GM21737 (cell line): ENCODE data around the gene YIPF1.
"Not testable (repeated sequence)": the region's sequence is repeated elsewhere in the genome, so short reads cannot be mapped to it uniquely, and the experiment has no call there.

ENCODE experiments used
- ATAC-seq: cut with Tn5 transposase; IDR thresholded peaks from one replicate; pipeline ENCODE4 v1.9.1; 2021; ENCODE audit warnings: mild to moderate bottlenecking, moderate library complexity; ENCODE audit not compliant: unreplicated experiment

YIPF1 gene

GRCh38 chr1:53847980-53848379, 41.6 kb downstream of the YIPF1 start:
- ATAC-seq, result no peak

DNA sequence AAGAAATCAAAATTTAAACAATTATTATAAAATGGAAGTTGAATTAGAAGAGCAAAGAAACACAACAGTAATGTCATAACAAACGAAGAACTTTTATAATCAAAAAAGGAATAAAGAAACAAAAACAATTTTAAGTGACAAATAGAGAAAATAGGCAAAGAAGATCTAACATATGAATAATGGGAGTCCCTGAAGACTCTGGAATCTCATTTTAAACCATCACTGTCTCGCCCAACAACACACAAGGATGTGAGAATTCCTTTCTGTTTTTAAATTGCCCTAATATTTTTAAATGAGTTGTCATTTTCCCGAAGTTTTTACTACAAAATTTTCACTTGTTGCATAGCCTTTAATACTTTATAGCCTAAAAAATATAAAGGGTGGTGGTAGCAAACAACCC, 47.2 kb downstream of the YIPF1 start:
- no peak for ATAC-seq

GRCh38 chr1:53838654-53838974, 51.0 kb downstream of the YIPF1 start:
- no peak for ATAC-seq

DNA sequence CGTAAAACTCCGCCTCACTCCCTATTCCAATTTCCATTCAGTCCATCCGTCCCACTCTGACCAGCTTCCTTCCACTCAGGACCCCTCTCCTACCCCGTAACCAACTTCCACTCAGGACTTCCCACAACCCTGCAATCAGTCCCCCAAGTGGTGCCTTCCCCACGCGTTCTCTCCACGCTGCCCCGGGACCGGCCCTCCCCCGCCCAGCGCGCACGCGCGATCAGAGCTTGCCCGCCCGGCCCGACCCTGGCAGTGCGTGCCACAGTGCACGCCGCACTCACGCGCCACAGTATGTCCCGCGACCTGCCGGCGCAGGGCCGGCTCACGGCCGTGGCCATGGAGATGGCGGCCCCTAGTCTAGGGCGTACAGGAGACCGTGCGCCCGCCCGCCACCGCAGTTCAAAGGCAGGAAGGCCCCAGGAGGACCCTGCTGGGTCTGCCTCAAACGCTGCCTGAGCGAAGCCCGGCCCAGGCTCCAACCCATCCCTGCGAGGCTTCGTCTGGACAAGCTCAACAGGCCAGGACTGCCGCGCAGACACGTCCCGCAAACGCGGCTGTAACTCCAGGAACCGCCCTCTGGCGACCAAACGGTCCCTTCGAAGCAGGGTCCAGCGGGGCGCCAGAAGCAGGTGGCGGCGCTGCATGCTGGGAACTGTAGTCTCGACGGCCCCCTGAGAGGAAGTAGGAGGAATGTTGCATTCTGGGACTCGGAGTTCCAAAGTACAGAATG, 51.5 kb downstream of the YIPF1 start, which contains the start of gene NDC1:
Gene NDC1 (minus strand): TSS at position 373 of the 730 bp plus-strand sequence. CDS start 35 bp downstream, at position 338.
- ATAC-seq, result peak; percentile 85

DNA sequence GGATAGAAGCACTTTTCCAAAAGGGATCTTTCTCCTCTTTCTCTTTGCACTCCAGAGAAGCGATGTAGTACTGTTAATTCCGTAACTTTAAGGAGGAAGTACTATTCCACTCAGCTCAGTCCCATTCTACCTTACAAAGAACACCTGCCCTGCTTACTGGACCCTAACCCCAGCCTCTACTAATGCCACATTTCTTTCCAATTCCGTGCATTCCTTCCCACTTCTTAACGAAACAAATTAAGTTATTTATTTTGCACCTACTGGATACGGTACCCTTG, 52.0 kb downstream of the YIPF1 start:
- ATAC-seq, result no peak

DNA sequence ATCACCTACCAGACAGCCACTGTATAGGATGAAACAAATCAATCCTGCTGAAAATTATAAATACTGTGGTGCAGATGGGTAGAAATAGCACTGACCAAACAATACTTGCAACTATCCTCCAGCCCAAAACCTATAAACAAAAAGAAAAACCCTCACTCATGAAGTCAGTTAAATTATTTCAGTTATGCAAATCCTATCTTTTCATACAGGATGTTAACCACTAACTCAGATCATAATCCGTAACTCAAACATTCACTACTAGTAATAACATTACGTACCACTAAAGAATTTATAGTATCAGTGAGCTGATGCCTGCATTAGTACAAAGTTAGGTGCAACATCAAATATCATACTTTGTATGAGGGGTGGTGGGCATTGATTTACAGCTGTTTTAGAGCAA, 54.1 kb downstream of the YIPF1 start:
- no peak for ATAC-seq

GRCh38 chr1:53834776-53835175, 54.8 kb downstream of the YIPF1 start:
- no peak for ATAC-seq

- ATAC-seq, result no peak
Observed at GRCh38 chr1:53833393-53833792, 56.2 kb downstream of the YIPF1 start.

DNA sequence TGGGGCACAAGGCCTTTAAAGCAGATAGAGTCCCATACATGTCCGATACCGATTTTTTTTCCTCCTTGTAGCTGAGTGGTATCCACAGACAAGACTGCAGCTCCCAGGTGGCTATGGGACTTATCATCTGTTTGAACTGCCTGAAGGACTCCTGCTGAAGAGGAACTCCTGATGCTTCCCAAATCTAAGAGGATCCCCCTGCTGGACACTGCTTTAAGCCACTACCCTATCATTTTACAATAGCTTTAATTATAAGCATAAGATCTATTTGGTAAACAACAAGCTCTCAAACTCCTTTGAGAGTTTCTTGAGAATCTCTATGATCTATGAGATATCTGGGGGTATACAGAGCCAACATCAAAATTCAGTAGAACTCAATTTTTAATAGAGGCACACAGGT, 63.2 kb downstream of the YIPF1 start:
- no peak for ATAC-seq

DNA sequence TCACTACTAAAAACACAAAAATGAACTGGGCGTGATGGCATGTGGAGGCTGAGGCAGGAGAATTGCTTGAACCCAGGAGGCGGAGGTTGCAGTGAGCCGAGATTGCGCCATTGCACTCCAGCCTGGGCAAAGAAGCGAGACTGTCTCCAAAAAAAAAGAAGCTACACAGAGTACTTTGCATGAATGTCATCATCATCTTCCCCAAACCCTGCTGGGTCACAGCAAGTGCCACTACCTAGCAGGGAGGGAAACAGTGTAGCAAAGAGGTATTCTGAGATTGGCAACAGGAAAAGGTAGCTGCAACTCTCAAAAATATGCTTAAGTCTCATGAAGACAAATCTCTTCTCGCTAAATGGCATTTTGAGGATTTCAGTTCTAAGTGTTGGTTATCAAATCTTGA, 64.3 kb downstream of the YIPF1 start:
- ATAC-seq, result no peak

DNA sequence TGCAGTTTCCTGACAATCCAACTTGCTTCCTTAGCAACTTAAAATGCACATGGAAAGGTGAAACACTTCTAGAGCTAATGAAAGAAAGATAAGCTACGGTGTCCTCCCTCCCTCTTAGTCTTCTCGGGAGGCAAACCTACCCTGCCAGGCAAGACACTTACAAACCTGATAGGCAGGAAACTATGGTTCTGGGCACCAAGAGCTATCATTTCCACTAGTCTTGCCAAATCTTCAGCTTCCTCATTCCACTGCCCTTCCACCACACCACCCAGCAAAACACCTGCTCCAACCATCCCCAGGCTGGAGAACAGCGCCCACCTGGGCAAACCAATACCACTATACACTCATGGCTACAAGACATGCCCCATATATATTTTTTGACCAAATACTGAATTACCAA, 66.7 kb downstream of the YIPF1 start:
- no peak for ATAC-seq

DNA sequence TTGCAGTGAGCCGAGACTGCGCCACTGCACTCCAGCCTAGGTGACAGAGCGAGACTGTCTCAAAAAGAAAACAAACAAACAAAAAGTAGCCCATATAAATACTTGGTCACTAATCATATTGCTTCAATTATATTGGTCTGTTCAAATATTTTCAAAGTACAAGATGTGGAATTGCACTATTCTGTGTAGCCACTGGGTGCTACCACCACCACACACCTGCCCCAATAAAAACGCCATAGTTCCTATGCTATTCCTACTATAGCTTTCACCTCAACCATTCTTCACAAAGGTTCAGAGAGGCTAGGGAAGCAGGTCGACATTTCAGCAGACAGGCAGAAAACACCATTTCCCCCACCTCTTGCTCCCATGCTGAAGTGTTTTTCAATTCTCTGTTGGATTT, 68.2 kb downstream of the YIPF1 start:
- ATAC-seq, result no peak

- ATAC-seq, result no peak
Observed at GRCh38 chr1:53819387-53819786, 70.2 kb downstream of the YIPF1 start.

DNA sequence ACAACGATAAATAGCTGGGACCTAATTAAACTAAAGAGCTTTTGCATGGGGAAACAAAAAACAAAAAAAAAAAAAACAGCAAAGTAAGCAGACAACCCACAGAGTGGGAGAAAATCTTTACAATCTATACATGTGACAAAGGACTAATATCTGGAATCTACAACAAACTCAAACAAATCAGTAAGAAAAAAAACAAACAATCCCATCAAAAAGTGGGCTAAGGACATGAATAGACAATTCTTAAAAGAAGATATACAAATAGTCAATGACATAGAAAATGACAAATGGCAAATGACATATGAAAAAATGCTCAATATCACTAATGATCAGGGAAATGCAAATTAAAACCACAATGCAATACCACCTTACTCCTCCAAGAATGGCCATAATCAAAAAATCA, 73.0 kb downstream of the YIPF1 start:
- ATAC-seq, result not testable (repeated sequence)

GRCh38 chr1:53815484-53815883, 74.1 kb downstream of the YIPF1 start:
- not testable (repeated sequence) for ATAC-seq

GRCh38 chr1:53811414-53811851, 78.2 kb downstream of the YIPF1 start:
- ATAC-seq, result no peak

- no peak for ATAC-seq
Observed at GRCh38 chr1:53810497-53810896, 79.1 kb downstream of the YIPF1 start.

- ATAC-seq, result no peak
Observed at GRCh38 chr1:53810007-53810406, 79.6 kb downstream of the YIPF1 start.

DNA sequence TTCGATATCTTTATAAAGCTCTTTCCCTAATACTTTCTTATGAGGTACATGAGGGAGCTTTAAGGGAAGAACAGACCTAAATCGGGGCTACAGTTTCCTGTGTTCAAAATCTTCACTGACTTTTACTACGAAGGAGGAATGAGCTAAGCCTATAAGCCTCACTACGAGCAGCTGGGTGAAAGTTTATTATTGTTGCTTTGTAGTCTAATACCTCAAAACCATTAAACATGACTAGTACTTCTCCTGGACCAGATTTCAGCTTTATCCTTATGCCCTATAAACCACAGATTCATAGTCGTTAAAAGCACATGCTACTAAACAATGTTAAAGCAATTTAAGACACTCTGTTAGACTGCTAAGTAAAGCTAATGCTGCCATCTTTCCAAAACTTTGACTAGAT, 81.7 kb downstream of the YIPF1 start:
- ATAC-seq, result no peak

GRCh38 chr1:53804791-53805505, 84.6 kb downstream of the YIPF1 start:
- no peak for ATAC-seq

GRCh38 chr1:53804181-53804580, 85.4 kb downstream of the YIPF1 start:
- ATAC-seq, result no peak
